HepG2 (cell line): ENCODE data around the gene IRF1. TPM values are rescaled to one million over a fixed set of nuclear protein-coding genes. Genes with fewer than 3 reads are reported as not detected.

Experiments used
- HDAC1 ChIP-seq: sonication (generic); formaldehyde crosslinking; IDR thresholded peaks from 2 replicates; pipeline ENCODE4 v1.5.1; 2020; ENCODE audit warnings: mild to moderate bottlenecking, missing genetic modification reagents
- HMGA1 ChIP-seq: sonication (generic); formaldehyde crosslinking; conservative IDR thresholded peaks from 2 replicates; pipeline ENCODE4 v1.4.0; 2020; ENCODE audit warnings: missing genetic modification reagents
- HOXA3 ChIP-seq: sonication (generic); formaldehyde crosslinking; IDR thresholded peaks from 2 replicates; pipeline ENCODE4 v1.5.0; 2020; ENCODE audit warnings: missing genetic modification reagents
- KLF11 ChIP-seq: IDR thresholded peaks from 2 replicates; pipeline ENCODE4 v1.6.1; 2016; ENCODE audit warnings: missing compliant biosample characterization
- KLF9 ChIP-seq: IDR thresholded peaks from 2 replicates; pipeline ENCODE4 v1.6.1; 2016; ENCODE audit warnings: low read depth
- MAFF ChIP-seq: IDR thresholded peaks from 2 replicates; pipeline ENCODE4 v1.6.1; 2011; ENCODE audit warnings: low read depth, low read length, improper control_type of control experiment
- NCOA5 ChIP-seq: sonication (generic); formaldehyde crosslinking; IDR thresholded peaks from 2 replicates; pipeline ENCODE4 v1.4.0; 2020; ENCODE audit warnings: missing genetic modification reagents
- PTBP1 ChIP-seq: fragments of 200-400 bp; formaldehyde crosslinking; IDR thresholded peaks from 2 replicates; pipeline ENCODE4 v1.6.1; 2018; ENCODE audit warnings: low read length, low read depth; ENCODE audit not compliant: poor library complexity, severe bottlenecking
- SNAI1 ChIP-seq: sonication (generic); formaldehyde crosslinking; IDR thresholded peaks from 2 replicates; pipeline ENCODE4 v1.5.0; 2020; ENCODE audit warnings: mild to moderate bottlenecking, missing genetic modification reagents, borderline replicate concordance
- THAP7 ChIP-seq: sonication (generic); formaldehyde crosslinking; IDR thresholded peaks from 2 replicates; pipeline ENCODE4 v1.8.1; 2023; ENCODE audit warnings: mild to moderate bottlenecking, missing genetic modification reagents
- TP53 ChIP-seq: sonication (generic); formaldehyde crosslinking; conservative IDR thresholded peaks from 2 replicates; pipeline ENCODE4 v1.4.0; 2020; ENCODE audit warnings: missing genetic modification reagents
- ZBTB20 ChIP-seq: sonication (generic); formaldehyde crosslinking; IDR thresholded peaks from 2 replicates; pipeline ENCODE4 v1.8.1; 2023; ENCODE audit warnings: missing genetic modification reagents, low read depth, mild to moderate bottlenecking, borderline replicate concordance
- ZFP41 ChIP-seq: sonication (generic); formaldehyde crosslinking; IDR thresholded peaks from 2 replicates; pipeline ENCODE4 v1.4.0; 2020; ENCODE audit warnings: mild to moderate bottlenecking, missing genetic modification reagents, borderline replicate concordance
- ZKSCAN1 ChIP-seq: fragments of 150-350 bp; IDR thresholded peaks from 2 replicates; pipeline ENCODE4 v1.6.1; 2014; ENCODE audit warnings: low read length
- ZNF12 ChIP-seq: sonication (generic); formaldehyde crosslinking; IDR thresholded peaks from 2 replicates; pipeline ENCODE4 v1.5.0; 2020; ENCODE audit warnings: missing genetic modification reagents
- ZNF282 ChIP-seq: fragments of 450-650 bp; IDR thresholded peaks from 2 replicates; pipeline ENCODE4 v1.6.1; 2018; ENCODE audit not compliant: partially characterized antibody
- ZNF292 ChIP-seq: sonication (generic); formaldehyde crosslinking; IDR thresholded peaks from 2 replicates; pipeline ENCODE4 v1.8.1; 2022; ENCODE audit warnings: mild to moderate bottlenecking, low read depth, missing genetic modification reagents, borderline replicate concordance
- ZNF383 ChIP-seq: sonication (generic); formaldehyde crosslinking; IDR thresholded peaks from 2 replicates; pipeline ENCODE4 v1.4.0; 2020; ENCODE audit warnings: missing genetic modification reagents, mild to moderate bottlenecking, borderline replicate concordance
- ZNF431 ChIP-seq: sonication (generic); formaldehyde crosslinking; IDR thresholded peaks from 2 replicates; pipeline ENCODE4 v1.9.0; 2022; ENCODE audit warnings: missing genetic modification reagents, low read depth, mild to moderate bottlenecking, borderline replicate concordance
- ZNF484 ChIP-seq: sonication (generic); formaldehyde crosslinking; IDR thresholded peaks from 2 replicates; pipeline ENCODE4 v1.5.1; 2020; ENCODE audit warnings: mild to moderate bottlenecking, low read depth, missing genetic modification reagents, borderline replicate concordance
- ZNF678 ChIP-seq: sonication (generic); formaldehyde crosslinking; IDR thresholded peaks from 2 replicates; pipeline ENCODE4 v1.4.0; 2020; ENCODE audit warnings: mild to moderate bottlenecking, missing genetic modification reagents
- ZNF781 ChIP-seq: sonication (generic); formaldehyde crosslinking; IDR thresholded peaks from 2 replicates; pipeline ENCODE4 v1.5.1; 2020; ENCODE audit warnings: borderline replicate concordance, mild to moderate bottlenecking, missing genetic modification reagents; ENCODE audit errors: not compliant biosample characterization
- ZNF850 ChIP-seq: sonication (generic); formaldehyde crosslinking; conservative IDR thresholded peaks from 2 replicates; pipeline ENCODE4 v1.9.0; 2021; ENCODE audit warnings: mild to moderate bottlenecking, missing genetic modification reagents
- polyA plus RNA-seq, 8 experiments: library from polyadenylated mRNA; depleted of rRNA in 3 of 8; stranded (reverse) in 7 of 8; unstranded in 1 of 8; fragments of >200 nt; fragmentation: Illumina TruSeq in 4 of 8; extraction: Trizol in 4 of 8; gene quantifications; 2 replicates each; pipeline versions ENCODE4 v1.2.1 to v1.2.3, GENCODE V29; 2011 to 2016; ENCODE audit warnings: low read depth in 4 of 8, missing spikeins in 1 of 8, mixed read lengths in 1 of 8; ENCODE audit not compliant: insufficient read depth in 1 of 8
- total RNA-seq, 5 experiments: library from RNA; depleted of rRNA; stranded (reverse); fragments of >200 nt; fragmentation: Illumina TruSeq; extraction: Trizol; gene quantifications; 2 replicates each; pipeline ENCODE4 v1.2.3, GENCODE V29; 2016; ENCODE audit warnings: low read depth in 1 of 5
- TF ChIP-seq, protein P1 (sequence below): sonication (generic); formaldehyde crosslinking; IDR thresholded peaks from 2 replicates; pipeline ENCODE4 v1.5.0; 2020; ENCODE audit warnings: mild to moderate bottlenecking, missing genetic modification reagents
- TF ChIP-seq, protein P2 (sequence below): sonication (generic); formaldehyde crosslinking; IDR thresholded peaks from 2 replicates; pipeline ENCODE4 v1.5.0; 2020; ENCODE audit warnings: missing genetic modification reagents

Gene IRF1
- total and polyA plus RNA-seq, 2 of the 13 experiments (the other 11 are each of a cell fraction or from before 2014, with no cell fraction given) = 4.1 to 8.8 TPM

- TF ChIP-seq, protein P1, sequence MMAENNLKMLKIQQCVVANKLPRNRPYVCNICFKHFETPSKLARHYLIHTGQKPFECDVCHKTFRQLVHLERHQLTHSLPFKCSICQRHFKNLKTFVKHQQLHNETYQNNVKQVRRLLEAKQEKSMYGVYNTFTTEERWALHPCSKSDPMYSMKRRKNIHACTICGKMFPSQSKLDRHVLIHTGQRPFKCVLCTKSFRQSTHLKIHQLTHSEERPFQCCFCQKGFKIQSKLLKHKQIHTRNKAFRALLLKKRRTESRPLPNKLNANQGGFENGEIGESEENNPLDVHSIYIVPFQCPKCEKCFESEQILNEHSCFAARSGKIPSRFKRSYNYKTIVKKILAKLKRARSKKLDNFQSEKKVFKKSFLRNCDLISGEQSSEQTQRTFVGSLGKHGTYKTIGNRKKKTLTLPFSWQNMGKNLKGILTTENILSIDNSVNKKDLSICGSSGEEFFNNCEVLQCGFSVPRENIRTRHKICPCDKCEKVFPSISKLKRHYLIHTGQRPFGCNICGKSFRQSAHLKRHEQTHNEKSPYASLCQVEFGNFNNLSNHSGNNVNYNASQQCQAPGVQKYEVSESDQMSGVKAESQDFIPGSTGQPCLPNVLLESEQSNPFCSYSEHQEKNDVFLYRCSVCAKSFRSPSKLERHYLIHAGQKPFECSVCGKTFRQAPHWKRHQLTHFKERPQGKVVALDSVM (CRISPR knock-in tag) = no peak
- no peak for TF ChIP-seq ZNF12 (CRISPR knock-in tag)
- TF ChIP-seq ZNF678 = no peak
- TF ChIP-seq ZNF383 (CRISPR knock-in tag) = no peak
- TF ChIP-seq SNAI1 (CRISPR knock-in tag) = peak; percentile 90
- TF ChIP-seq MAFF = no peak
- TF ChIP-seq HMGA1 (CRISPR knock-in tag) = no peak
- no peak for TF ChIP-seq KLF9 (CRISPR knock-in tag)
- no peak for TF ChIP-seq ZNF282
- TF ChIP-seq, protein P2, sequence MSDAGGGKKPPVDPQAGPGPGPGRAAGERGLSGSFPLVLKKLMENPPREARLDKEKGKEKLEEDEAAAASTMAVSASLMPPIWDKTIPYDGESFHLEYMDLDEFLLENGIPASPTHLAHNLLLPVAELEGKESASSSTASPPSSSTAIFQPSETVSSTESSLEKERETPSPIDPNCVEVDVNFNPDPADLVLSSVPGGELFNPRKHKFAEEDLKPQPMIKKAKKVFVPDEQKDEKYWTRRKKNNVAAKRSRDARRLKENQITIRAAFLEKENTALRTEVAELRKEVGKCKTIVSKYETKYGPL = peak; percentile 61; the same call in 1 of the 2 replicates
- TF ChIP-seq ZNF484 (CRISPR knock-in tag) = 0 out of 2 replicates have a peak, but pooled peaks have one; percentile 62
- 0 out of 2 replicates have a peak, but pooled peaks have one; percentile 36 for TF ChIP-seq NCOA5 (CRISPR knock-in tag)
- peak; percentile 58; the same call in 1 of the 2 replicates for TF ChIP-seq HOXA3 (CRISPR knock-in tag)
- no peak for TF ChIP-seq ZNF781
- no peak for TF ChIP-seq TP53
- no peak for TF ChIP-seq PTBP1
- TF ChIP-seq ZBTB20 (CRISPR knock-in tag) = no peak
- TF ChIP-seq ZNF431 (CRISPR knock-in tag) = peak; percentile 46; the same call in 1 of the 2 replicates
- no peak; the same call in 1 of the 2 replicates for TF ChIP-seq ZFP41
- no peak; the same call in 1 of the 2 replicates for TF ChIP-seq ZNF850 (CRISPR knock-in tag)
- TF ChIP-seq THAP7 (CRISPR knock-in tag) = no peak
- TF ChIP-seq HDAC1 (CRISPR knock-in tag) = peak; percentile 65
- TF ChIP-seq ZKSCAN1 = no peak
- TF ChIP-seq ZNF292 = no peak
- no peak for TF ChIP-seq KLF11
Observed at GRCh38 chr5:132490484-132491367, at the start of gene IRF1 (continued).
